Mucosa of rectum (tissue), 2 donors: ENCODE measurements around the gene MTMR3.
"Not testable (repeated sequence)": the region's sequence is repeated elsewhere in the genome, so short reads cannot be mapped to it uniquely, and the experiment has no call there.

Experiments used
- H3K27ac ChIP-seq, 2 donors: one replicate each; pipeline ENCODE4 v1.7.0; 2013; ENCODE audit warnings: inconsistent platforms in 2 of 2, low read depth in 2 of 2, low read length in 2 of 2
- H3K27me3 ChIP-seq, 2 donors: one replicate each; pipeline ENCODE4 v1.7.0; 2013; ENCODE audit warnings: low read length in 2 of 2; ENCODE audit not compliant: control insufficient read depth in 2 of 2, insufficient read depth in 2 of 2
- H3K36me3 ChIP-seq, 2 donors: one replicate each; pipeline ENCODE4 v1.7.0; 2013; ENCODE audit warnings: low read length in 2 of 2; ENCODE audit not compliant: control insufficient read depth in 2 of 2, insufficient read depth in 2 of 2
- H3K4me1 ChIP-seq, 2 donors: one replicate each; pipeline ENCODE4 v1.7.0; 2013; ENCODE audit warnings: low read length in 2 of 2, mild to moderate bottlenecking in 1 of 2; ENCODE audit not compliant: control insufficient read depth in 2 of 2, insufficient read depth in 2 of 2
- H3K4me3 ChIP-seq, 2 donors: one replicate each; pipeline ENCODE4 v1.7.0; 2013; ENCODE audit warnings: low read length in 2 of 2
- H3K9ac ChIP-seq, 2 donors: one replicate each; pipeline ENCODE4 v1.7.0; 2013; ENCODE audit warnings: low read length in 2 of 2, low read depth in 1 of 2, mild to moderate bottlenecking in 1 of 2
- H3K9me3 ChIP-seq, 2 donors: one replicate each; pipeline ENCODE4 v1.7.0; 2013; ENCODE audit warnings: low read length in 2 of 2; ENCODE audit not compliant: control insufficient read depth in 2 of 2
- donor health status: healthy.
- donor health status: Normal muscosa, but diverticular disease.

Gene MTMR3

DNA sequence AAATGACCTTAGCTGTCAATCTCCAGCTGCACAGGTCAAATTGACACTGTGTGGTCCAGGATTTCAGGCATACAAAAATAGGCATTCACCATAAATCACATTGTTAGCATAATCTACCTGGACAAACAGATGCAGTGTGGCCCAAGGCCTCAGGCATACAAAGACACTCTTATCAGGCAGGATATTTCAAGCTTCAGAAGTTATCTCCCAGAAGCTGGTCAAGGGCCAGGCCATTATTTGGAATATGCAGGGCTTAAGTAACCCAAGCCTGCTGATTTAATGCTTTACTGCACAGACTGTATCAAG lies 171.7 kb downstream of the MTMR3 start:
- H3K27me3 ChIP-seq, result no peaks in the 10 kb centered on the region
- no peaks in the 10 kb centered on the region for H3K9me3 ChIP-seq
- H3K9ac ChIP-seq, result no peak overlapping the region
- H3K4me1 ChIP-seq, result no peaks in the 10 kb centered on the region
- H3K36me3 ChIP-seq, result no peaks in the 10 kb centered on the region
- H3K27ac ChIP-seq, result no peak overlapping the region
- no peak overlapping the region for H3K4me3 ChIP-seq

GRCh38 chr22:30056015-30056414 lies 173.0 kb downstream of the MTMR3 start:
- Histone ChIP-seq H3K9ac (no peak overlapping the region), H3K4me1 (peaks cover 4 to 7% of the 10 kb centered on the region in 2 donors), H3K27me3 (no peaks in the 10 kb centered on the region), H3K27ac (no peak overlapping the region), H3K9me3 (no peaks in the 10 kb centered on the region), H3K4me3 (no peak overlapping the region), H3K36me3 (no peaks in the 10 kb centered on the region)

GRCh38 chr22:30057375-30057774 lies 174.4 kb downstream of the MTMR3 start:
- H3K4me3 ChIP-seq, result no peak overlapping the region
- H3K36me3 ChIP-seq, result no peaks in the 10 kb centered on the region
- no peaks in the 10 kb centered on the region for H3K9me3 ChIP-seq
- no peak overlapping the region for H3K9ac ChIP-seq
- H3K4me1 ChIP-seq, result peaks cover 9 to 20% of the 10 kb centered on the region in 2 donors
- no peaks in the 10 kb centered on the region for H3K27me3 ChIP-seq
- no peak overlapping the region for H3K27ac ChIP-seq

- H3K9ac ChIP-seq, H3K9me3 ChIP-seq, H3K4me3 ChIP-seq, H3K27me3 ChIP-seq, H3K36me3 ChIP-seq, H3K27ac ChIP-seq: not testable (repeated sequence)
- peaks cover 9 to 26% of the 10 kb centered on the region in 2 donors for H3K4me1 ChIP-seq
These were observed 176.5 kb downstream of the MTMR3 start for GRCh38 chr22:30059346-30060020.

- Histone ChIP-seq H3K27ac (peak overlapping the region; percentile 83 to 89), H3K4me1 (peaks cover 9 to 26% of the 10 kb centered on the region in 2 donors)
- not testable (repeated sequence) for H3K36me3 ChIP-seq, H3K9me3 ChIP-seq, H3K9ac ChIP-seq, H3K27me3 ChIP-seq, H3K4me3 ChIP-seq
These were observed 178.1 kb downstream of the MTMR3 start for GRCh38 chr22:30061094-30061493.

DNA sequence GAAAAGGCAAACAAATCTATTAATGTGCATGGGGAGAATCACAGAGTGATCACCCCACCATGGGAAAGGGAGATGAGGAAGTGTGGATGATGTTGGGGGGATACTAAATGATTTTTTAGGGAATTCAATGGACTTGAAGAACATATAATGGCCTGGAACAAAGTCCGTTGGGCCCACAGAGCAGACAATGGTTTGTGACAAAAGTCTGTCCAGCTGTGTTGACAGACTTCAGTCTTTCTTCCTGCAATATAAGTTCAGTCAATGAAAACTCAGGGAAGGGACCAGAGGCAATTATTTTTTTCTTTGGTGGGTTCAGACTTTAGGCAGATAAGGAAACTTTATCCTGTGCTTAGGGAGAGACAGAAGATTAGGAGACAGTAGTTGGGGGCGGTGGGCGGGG lies 179.3 kb downstream of the MTMR3 start:
- Histone ChIP-seq H3K4me1 (peaks cover 9 to 26% of the 10 kb centered on the region in 2 donors), H3K27me3 (no peaks in the 10 kb centered on the region), H3K9ac (peak overlapping the region in 1 of 2 donors; percentile 49), H3K27ac (peak overlapping the region; percentile 83 to 89), H3K9me3 (peaks cover 0 to 2% of the 10 kb centered on the region in 2 donors), H3K4me3 (no peak overlapping the region), H3K36me3 (no peaks in the 10 kb centered on the region)

GRCh38 chr22:30062950-30063349 lies 180.0 kb downstream of the MTMR3 start:
- no peak overlapping the region for H3K4me3 ChIP-seq
- no peaks in the 10 kb centered on the region for H3K36me3 ChIP-seq
- H3K9ac ChIP-seq, result peak overlapping the region; percentile 14 to 49
- peak overlapping the region; percentile 83 to 89 for H3K27ac ChIP-seq
- peaks cover 0 to 2% of the 10 kb centered on the region in 2 donors for H3K9me3 ChIP-seq
- no peaks in the 10 kb centered on the region for H3K27me3 ChIP-seq
- H3K4me1 ChIP-seq, result peaks cover 9 to 26% of the 10 kb centered on the region in 2 donors

GRCh38 chr22:30064172-30064571 lies 181.2 kb downstream of the MTMR3 start:
- no peaks in the 10 kb centered on the region for H3K36me3 ChIP-seq
- no peak overlapping the region for H3K4me3 ChIP-seq
- no peak overlapping the region for H3K27ac ChIP-seq
- H3K27me3 ChIP-seq, result no peaks in the 10 kb centered on the region
- H3K4me1 ChIP-seq, result peaks cover 9 to 26% of the 10 kb centered on the region in 2 donors
- peaks cover 0 to 2% of the 10 kb centered on the region in 2 donors for H3K9me3 ChIP-seq
- H3K9ac ChIP-seq, result no peak overlapping the region

DNA sequence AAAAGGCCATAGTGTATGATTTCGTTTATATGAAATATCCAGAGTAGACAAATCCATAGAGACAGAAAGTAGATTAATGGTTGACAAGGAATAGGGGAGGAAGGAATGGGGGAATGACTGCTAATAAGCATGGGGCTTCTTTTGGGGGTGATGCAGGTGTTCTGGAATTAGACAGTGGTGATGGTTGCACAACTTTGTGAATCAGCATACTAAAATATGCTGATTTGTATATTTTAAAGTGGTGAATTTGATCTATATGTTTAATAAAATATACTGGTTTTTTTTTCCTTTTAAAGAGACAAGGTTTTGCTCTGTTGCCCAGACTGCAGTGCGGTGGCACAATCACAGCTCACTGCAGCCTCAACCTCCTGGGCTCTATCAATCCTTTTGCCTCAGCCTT lies 190.8 kb downstream of the MTMR3 start:
- no peak overlapping the region for H3K9ac ChIP-seq
- no peaks in the 10 kb centered on the region for H3K9me3 ChIP-seq
- H3K4me1 ChIP-seq, result no peaks in the 10 kb centered on the region
- no peaks in the 10 kb centered on the region for H3K36me3 ChIP-seq
- no peak overlapping the region for H3K27ac ChIP-seq
- no peak overlapping the region for H3K4me3 ChIP-seq
- H3K27me3 ChIP-seq, result peaks cover 0 to 2% of the 10 kb centered on the region in 2 donors

- H3K36me3 ChIP-seq, result no peaks in the 10 kb centered on the region
- no peak overlapping the region for H3K4me3 ChIP-seq
- H3K9ac ChIP-seq, result no peak overlapping the region
- H3K27ac ChIP-seq, result no peak overlapping the region
- H3K9me3 ChIP-seq, result no peaks in the 10 kb centered on the region
- H3K4me1 ChIP-seq, result no peaks in the 10 kb centered on the region
- H3K27me3 ChIP-seq, result peaks cover 0 to 2% of the 10 kb centered on the region in 2 donors
These were observed 191.2 kb downstream of the MTMR3 start for GRCh38 chr22:30074147-30074546.
